ENCODE measurements around the gene JOSD2.

JOSD2 gene

GRCh38 chr19:50551034-50551714 is 40.2 kb upstream of the JOSD2 start:
- FAIRE-seq = no peak
- no peak for TF ChIP-seq CTCF (IDR thresholded peaks at IDR 0.05; ENCODE audit: insufficient read depth, missing control alignments)
- no peak for DNase-seq (ENCODE audit: insufficient read length, low spot score)

- TF ChIP-seq CTCF (IDR thresholded peaks at IDR 0.05; ENCODE audit: insufficient read depth, missing control alignments) = no peak
- FAIRE-seq (no peak), DNase-seq (ENCODE audit: insufficient read length, low spot score) (no peak)
Observed at GRCh38 chr19:50550594-50550966, 39.6 kb upstream of the JOSD2 start.

GRCh38 chr19:50549927-50550593 is 39.1 kb upstream of the JOSD2 start:
- no peak for TF ChIP-seq CTCF (IDR thresholded peaks at IDR 0.05; ENCODE audit: insufficient read depth, missing control alignments)
- FAIRE-seq = no peak

GRCh38 chr19:50549059-50549926 is 38.3 kb upstream of the JOSD2 start:
- TF ChIP-seq CTCF (IDR thresholded peaks at IDR 0.05; ENCODE audit: insufficient read depth, missing control alignments) = no peak
- no peak for DNase-seq (ENCODE audit: insufficient read length, low spot score)
- FAIRE-seq = no peak

More at GRCh38 chr19:50549927-50550593, 39.1 kb upstream of the JOSD2 start:
- no peak for DNase-seq (ENCODE audit: insufficient read length, low spot score)

- FAIRE-seq = no peak
Observed at GRCh38 chr19:50548191-50549058, 37.4 kb upstream of the JOSD2 start.

More at GRCh38 chr19:50548191-50549058, 37.4 kb upstream of the JOSD2 start:
- TF ChIP-seq CTCF (IDR thresholded peaks at IDR 0.05; ENCODE audit: insufficient read depth, missing control alignments) = no peak
- no peak for DNase-seq (ENCODE audit: insufficient read length, low spot score)

All from D721Med (cell line).